GM19468 (cell line): ENCODE measurements around the gene FMO2.

Experiments
- ATAC-seq: cut with Tn5 transposase; IDR thresholded peaks from one replicate; pipeline ENCODE4 v1.9.1; 2021; ENCODE audit warnings: mild to moderate bottlenecking, moderate library complexity, moderate number of reproducible peaks; ENCODE audit not compliant: unreplicated experiment; ENCODE audit errors: extremely low read depth

FMO2 gene

GRCh38 chr1:171172471-171172870 lies 12.6 kb upstream of the FMO2 start:
- no peak for ATAC-seq

DNA sequence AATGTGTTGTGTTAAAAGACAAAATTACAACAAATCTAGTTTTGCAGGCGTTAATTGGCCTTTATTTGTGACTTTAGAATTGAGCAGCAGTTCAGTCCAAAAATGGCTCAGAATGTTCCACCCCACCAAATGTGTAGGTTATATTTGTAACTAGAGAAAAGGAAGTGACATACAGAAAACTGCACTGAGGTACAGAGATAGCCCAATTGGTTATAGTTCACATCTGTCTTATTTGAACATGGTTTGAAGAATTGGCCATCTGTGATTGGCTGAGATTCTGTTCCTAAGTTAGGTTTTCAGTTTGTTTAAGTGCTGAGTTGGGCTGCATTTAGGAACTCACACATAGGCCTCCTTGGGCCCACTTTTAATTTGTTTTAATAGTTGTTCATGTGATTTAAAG lies 12.0 kb upstream of the FMO2 start:
- ATAC-seq: no peak

DNA sequence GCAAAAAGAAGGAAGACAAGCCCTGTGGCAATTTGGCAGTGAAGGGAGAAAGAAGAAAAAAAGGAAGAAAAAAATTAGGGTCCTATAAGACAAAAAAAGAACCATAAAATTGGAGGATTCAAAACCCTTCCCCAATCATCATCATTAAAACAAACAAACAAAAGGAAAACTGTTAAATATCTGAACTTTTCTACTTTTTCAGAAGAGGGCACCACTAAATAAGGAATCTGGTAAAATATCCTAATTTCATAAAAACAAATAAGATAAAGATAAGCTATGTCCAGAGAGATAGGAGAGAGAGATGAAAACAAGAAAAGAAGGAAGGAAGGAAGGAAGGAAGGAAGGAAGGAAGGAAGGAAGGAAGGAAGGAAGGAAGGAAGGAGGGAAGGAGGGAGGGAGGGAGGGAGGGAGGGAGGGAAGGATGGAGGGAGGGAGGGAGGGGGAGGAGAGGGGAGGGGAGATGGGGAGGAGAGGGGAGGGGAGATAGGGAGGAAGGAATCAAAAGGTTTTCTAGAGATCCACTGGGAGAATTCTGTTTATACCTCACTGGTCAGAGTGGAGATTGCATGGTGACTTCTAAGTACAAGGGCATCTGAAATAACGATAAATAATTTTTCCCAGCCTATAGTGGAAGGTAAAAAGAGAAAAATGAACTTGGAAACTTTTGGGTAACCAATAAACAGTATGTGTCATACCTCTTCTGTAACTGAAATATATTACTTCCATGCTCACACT lies 10.4 kb upstream of the FMO2 start:
- no peak for ATAC-seq

DNA sequence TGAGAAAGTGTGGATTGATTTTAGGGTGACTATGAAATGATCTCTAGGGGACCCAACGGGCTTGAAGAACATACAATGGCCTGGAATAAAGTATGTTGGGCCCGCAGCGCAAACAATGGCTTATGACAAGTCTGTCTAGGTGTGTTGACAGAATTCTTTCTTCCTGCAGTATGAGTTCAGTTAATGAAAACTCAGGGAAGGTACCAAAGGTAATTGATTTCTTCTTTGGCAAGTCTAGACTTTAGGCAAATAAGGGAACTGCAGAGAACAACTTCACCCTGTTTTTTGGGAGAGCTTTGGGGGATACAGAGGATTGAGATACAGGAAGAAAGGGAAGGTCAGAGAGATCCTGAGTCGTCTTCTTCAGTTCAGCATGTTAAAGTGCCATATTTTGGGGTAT lies 7.8 kb upstream of the FMO2 start:
- ATAC-seq: no peak

DNA sequence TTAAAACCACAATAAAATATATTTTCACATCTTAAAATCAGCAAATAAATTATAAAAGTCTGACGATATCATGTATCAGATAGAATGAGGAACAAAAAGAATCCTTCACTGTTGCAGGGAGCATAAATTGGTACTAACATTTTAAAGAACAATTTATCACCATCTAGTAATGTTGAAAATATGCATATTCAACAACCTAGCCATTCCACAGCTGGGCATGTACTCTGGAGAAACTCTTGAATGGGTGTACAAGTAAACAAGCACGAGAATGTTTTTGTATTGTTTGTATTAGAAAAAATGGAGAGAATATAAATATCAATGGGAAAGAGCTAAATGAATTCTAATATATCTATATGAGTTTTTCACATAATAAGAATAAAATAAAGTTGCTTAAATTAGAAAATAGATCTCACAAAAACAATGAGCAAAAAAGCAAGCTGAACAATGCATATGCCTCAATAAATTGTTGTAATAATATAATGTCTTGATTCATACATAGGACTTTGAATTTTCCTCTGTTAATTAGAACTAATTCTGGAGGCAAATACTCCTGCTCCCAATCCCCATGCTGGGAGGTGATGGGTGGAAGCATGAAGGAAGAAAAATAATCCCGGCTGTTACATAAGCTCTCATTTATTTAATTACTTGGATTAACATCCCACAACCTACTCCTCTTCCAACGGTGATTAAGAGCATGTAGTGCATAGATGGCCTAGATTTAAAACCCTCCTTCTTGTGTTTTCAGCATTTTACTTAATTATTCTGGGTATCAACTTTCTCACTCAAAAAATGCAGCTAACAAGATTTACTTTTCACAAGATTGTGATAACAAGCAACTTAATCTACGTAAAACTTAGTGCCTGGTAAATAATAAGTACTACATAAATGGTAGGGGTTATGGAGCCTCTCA lies 5.5 kb upstream of the FMO2 start:
- no peak for ATAC-seq

GRCh38 chr1:171180670-171181069 lies 4.4 kb upstream of the FMO2 start:
- ATAC-seq: no peak

DNA sequence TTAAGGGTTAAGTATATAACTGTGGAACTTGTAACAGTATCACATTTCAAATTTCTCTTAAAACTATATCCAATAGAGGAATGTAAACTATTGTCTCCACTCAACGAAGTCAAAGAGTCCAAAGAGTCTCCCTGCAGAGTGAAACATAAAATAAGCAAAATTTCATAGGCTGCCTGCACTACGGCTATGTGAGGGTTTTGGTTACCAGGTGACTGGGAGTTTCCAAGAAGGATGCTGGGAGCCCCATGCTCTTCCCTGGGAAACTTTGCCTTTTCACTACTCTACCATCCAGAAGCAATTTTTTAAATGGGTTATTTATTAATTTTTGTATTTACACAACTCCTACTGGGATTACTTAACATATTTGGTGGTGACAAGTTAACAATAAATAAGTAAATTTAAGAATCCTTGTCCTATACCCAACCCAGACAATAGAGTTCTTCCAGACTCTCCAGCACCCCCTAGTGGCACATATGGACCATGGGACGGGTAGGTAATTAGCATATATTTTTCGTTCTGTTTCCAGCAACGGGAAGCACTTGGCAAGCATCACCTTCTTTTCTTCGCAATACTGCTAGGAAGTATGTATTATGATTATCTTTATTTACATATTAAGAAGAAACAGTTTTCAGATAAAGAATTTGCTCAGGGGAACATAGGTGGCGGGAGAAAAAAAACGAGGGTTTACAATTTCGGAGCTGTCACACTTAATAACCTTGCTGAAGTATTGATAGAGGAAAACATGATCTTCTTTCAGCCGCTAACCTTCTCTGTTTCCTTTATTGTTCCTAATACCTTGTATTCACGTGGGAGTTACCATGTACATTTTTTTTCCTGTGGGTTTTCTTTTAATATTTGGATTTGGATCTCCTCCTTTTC lies 3.5 kb downstream of the FMO2 start:
- ATAC-seq: no peak

- no peak for ATAC-seq
Observed at GRCh38 chr1:171191992-171192391, 6.9 kb downstream of the FMO2 start.

DNA sequence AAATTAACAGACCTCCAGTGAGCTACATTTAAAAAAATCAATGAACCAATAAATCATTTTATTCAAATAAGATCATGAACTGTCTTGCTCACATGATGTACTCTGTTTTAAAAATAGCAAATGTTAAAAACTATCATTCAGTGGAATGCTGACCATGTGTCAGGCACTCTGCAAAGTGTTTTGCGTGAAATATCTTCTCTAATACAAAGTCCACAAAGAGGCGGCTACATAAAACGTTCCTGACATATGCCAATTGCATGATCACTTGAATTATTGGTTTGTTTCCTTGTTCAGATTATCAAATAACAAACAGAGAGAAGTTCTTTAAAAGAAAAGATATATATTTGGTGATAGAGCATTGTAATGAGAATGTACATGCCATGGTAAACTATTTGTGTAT lies 10.7 kb downstream of the FMO2 start:
- ATAC-seq: no peak

DNA sequence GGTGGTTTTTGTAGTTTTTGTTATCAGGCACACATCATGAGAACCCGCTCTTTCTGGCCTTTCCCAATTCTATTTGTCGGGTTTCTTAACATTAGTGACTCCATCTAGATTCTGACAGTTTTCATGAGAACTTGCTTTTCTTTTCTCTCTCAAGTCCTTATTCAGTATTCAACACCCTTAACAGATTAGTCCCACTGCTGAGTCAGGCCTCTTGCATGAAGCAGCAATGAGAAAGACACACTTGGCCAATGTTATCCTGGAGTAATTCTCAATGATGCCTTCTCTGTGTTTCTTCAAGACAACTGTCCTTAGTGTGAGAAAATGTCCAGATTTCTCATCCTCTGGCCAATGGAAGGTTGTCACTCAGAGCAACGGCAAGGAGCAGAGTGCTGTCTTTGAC lies 11.3 kb downstream of the FMO2 start:
- no peak for ATAC-seq

GRCh38 chr1:171198081-171198480 lies 13.0 kb downstream of the FMO2 start:
- ATAC-seq: no peak

DNA sequence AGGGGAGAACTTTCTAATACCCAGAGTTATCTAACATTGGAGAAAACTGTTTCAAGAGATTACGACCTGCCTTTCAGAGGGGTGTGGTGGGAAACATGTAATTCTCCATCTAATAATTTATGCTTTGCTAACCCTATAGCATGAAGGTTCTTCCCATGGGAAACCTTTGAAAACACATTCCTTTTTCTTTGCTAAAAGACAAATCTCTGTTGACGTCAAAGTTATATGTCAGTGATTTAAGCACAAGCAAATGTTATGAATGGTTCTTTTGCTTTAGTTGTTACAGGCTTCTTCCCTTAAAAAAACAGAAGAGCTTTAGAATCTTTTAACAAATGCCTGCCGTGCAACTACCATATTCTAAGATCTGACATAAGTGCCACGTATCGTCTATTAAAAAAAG lies 19.2 kb downstream of the FMO2 start:
- no peak for ATAC-seq

GRCh38 chr1:171206204-171206977 lies 21.3 kb downstream of the FMO2 start:
- no peak for ATAC-seq

DNA sequence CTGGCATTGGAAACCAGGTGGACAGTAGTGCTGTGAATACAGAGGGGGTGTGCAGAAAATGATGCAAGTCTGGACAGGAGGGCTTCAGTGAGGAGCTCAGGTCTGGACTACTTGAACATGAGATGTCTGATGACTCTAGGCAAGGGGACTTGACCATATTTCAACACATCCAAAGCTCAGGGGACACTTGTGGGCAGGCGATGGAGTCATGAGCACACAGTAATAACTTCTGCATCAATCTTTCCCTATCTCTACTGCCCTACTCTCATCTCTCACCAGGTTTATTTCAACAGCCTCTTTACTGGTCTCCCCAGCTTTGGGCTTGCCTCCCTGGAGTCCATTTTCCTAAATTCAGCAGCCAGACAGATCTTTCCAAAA lies 21.9 kb downstream of the FMO2 start:
- no peak for ATAC-seq

- no peak for ATAC-seq
Observed at GRCh38 chr1:171207377-171207776, 22.3 kb downstream of the FMO2 start.

DNA sequence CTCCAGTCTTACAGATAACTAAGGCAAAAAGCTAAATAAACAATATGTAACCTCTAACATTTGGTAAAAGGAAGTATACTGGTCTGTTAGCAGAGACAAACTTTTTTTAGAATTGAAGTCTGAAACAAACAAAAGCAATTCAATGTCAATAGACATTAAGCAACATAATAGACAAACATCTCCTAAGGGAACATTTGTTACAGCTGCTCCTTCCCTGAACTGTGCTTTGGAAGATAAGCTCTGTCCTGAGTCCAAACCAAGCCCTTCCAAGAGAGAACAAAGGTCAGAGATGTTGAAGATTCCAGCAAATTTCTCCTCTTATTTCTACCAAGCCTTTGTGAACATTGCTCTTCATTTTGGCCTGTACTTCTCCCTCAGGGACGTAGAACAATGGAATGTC lies 25.3 kb downstream of the FMO2 start:
- no peak for ATAC-seq

DNA sequence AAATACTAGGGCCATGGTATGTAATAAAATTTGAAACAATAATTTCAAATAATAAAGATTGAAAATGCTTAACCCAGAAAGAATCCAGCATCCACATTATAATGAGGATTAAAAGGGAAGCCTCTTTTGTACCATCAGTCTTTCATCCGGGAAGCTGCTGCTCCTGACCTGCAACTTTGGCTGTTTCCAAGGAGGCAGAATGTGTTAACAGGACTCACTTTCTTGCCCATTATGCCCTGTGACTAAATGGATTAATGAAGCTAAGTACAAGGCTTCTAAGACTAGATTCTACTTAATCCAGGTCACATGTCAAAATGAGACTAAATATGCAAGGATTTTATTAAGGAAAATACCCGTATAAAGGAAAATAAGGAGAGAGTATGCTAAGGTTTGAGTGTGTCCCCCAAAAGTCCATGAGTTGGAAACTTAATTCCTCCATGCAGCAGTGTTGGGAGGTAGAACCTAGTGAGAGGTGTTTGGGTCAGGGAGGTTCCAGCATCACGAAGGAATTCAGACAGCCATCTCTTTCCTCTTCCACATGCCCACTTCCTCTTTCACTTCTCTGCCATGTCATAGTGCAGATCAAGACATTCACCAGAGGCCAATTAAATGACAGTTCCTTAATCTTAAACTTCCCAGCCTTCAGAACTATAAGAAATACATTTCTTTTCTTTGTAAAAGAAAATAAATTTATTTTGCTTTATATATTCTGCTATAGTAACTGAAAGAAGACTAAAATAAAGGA lies 27.7 kb downstream of the FMO2 start:
- ATAC-seq: no peak

DNA sequence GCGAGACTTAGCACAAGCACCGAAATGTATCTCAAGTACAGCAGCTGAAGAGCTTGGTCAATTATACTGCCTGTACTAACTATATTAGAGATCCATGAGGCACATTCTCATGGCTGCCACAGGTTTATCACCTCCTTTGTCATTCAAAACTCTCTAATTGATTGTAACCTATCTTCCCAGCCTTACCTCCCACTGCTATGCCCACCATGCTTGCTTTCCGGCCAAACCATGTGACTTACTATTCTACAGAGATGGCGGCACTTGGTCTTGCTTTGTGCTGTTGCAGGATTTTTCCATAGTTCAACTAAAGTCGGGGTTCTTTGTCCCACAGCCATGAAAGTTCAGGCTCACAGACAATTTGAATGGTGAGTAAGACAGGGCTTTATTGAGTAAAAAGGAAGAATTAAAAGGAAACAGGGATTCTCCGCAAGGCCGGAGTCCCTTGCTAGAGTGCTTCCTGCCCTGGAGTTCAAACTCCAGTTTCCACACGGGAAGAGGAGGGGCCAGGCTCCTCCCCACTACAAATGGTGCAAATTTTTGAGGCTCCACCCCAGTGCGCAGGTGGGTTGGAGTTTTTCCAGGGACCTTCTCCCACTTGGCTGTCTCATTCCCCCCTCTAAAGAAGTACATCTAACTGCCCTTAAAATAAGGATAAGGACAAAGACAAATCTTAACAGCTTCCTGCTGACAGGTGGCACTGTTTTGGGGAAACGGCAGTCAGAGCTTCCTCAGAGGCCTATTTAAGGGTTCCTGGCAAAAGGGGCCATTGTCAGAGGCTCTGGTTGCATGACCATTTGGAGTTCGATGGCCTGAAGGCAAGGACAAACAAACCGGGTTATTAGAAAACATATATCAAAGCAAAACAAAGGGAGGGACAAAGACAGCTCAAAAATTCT lies 28.7 kb downstream of the FMO2 start:
- ATAC-seq: no peak
